ENCODE measurements around the gene TM9SF3.
A peak's percentile ranks its signal among the peaks of the same experiment; 100 is the strongest.

Gene TM9SF3

DNA sequence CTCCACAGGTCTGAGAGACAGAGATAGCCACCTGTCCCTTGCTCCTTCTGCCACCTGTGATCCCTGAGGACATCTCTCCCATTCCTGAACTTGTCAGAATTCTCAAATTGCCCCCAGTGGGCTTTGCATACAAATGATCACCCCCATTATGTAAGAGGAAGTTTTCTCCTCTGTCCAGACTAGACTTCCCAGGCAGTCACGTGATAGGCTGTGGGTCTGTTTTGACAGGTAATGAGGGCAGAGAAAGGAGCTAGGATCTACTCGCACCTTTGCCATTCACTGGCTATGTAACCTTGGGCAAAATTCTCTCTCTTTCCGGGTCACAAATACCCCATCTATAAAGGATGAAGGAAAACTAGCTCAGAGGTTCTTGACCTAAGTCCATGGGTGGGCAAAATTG lies 21.4 kb upstream of the TM9SF3 start:
- TF ChIP-seq Cebpa-rat (IDR thresholded peaks at IDR 0.05): no peak
- H3K4me1 ChIP-seq: peaks cover 0 to 70% (median 55%) of the 10 kb centered on the region in 10 experiments; a peak in 15 of 20 replicates

DNA sequence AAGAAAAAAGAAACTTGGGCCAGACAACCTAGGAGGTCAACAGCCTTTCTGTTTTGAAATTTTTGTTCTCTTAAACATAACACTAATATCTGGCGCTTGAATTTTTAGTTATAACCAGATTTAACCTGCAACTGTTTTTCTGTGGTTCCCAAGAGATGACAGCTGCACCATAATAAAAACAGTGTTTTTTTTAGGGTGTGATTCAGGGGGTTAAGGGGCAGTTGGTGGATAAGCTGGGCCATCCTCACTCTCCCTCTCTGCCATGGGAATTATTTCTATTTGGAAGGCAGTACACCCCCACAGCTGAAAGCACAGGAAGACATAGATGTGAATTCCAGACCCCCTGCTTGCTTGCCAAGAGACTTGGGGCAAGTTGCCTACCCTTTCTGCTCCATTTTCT lies 20.1 kb upstream of the TM9SF3 start:
- peaks cover 100% of the 10 kb centered on the region in 11 experiments for H3K36me3 ChIP-seq
- H3K9ac ChIP-seq: no peak overlapping the region
- H3K27me3 ChIP-seq: no peaks in the 10 kb centered on the region
- H3K4me3 ChIP-seq: no peak overlapping the region
- H4K20me1 ChIP-seq: peaks cover 14 to 100% (median 88%) of the 10 kb centered on the region in 11 experiments; a peak in 18 of 22 replicates
- no peaks in the 10 kb centered on the region for H3K9me3 ChIP-seq (replicated peaks in 1 of 11)
- no peak for TF ChIP-seq Cebpa-rat (IDR thresholded peaks at IDR 0.05)
- H3K4me1 ChIP-seq: peaks cover 0 to 83% (median 68%) of the 10 kb centered on the region in 10 experiments; a peak in 16 of 20 replicates
- H3K27ac ChIP-seq: no peak overlapping the region
- H3K4me2 ChIP-seq: peak overlapping the region in 5 of 11 experiments; percentile 31 to 67 (median 66); a peak in 8 of 22 replicates

More for the DNA sequence above, 21.4 kb upstream of the TM9SF3 start:
- H3K9ac ChIP-seq: no peak overlapping the region
- H3K27me3 ChIP-seq: no peaks in the 10 kb centered on the region
- no peaks in the 10 kb centered on the region for H3K9me3 ChIP-seq (replicated peaks in 1 of 11)
- peaks cover 11 to 100% (median 86%) of the 10 kb centered on the region in 11 experiments; a peak in 18 of 22 replicates for H4K20me1 ChIP-seq
- peak overlapping the region in 7 of 11 experiments; percentile 4 to 67 (median 41); a peak in 11 of 22 replicates for H3K4me2 ChIP-seq
- H3K36me3 ChIP-seq: peaks cover 99 to 100% (median 99%) of the 10 kb centered on the region in 11 experiments
- no peak overlapping the region for H3K4me3 ChIP-seq
- no peak overlapping the region for H3K27ac ChIP-seq

DNA sequence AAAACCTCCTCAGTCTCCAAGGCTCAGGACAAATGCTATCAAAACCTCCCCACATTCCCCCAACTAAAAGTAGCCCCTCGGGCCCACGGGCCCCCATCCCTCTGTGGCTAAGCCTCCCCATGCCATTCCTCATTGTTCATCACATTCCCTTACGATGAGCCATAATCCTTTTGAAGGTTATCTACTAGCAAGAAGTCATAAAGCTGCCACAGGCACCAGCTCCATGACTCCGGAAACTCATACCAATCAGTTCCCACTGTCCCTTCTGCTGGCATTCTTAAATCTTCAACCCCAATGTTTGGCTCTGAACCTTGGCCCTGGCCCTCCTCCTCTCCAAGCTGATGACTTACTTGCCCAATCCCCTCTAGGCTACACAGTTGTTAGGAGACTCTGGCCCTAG lies 19.4 kb upstream of the TM9SF3 start:
- Histone ChIP-seq H3K4me3 (no peak overlapping the region), H3K36me3 (peaks cover 100% of the 10 kb centered on the region in 11 experiments), H3K4me1 (peaks cover 0 to 90% (median 75%) of the 10 kb centered on the region in 10 experiments; a peak in 16 of 20 replicates), H3K9ac (no peak overlapping the region), H3K4me2 (peak overlapping the region in 3 of 11 experiments; percentile 66 to 67 (median 67); a peak in 3 of 22 replicates), H3K27ac (peak overlapping the region in 1 of 11 experiments; percentile 26; a peak in 1 of 22 replicates), H3K9me3 (replicated peaks in 1 of 11) (peaks cover 0 to 2% (median 0%) of the 10 kb centered on the region in 11 experiments; a peak in 1 of 22 replicates), H4K20me1 (peaks cover 14 to 100% (median 85%) of the 10 kb centered on the region in 11 experiments; a peak in 18 of 22 replicates), H3K27me3 (no peaks in the 10 kb centered on the region)
- TF ChIP-seq Cebpa-rat (IDR thresholded peaks at IDR 0.05): no peak

DNA sequence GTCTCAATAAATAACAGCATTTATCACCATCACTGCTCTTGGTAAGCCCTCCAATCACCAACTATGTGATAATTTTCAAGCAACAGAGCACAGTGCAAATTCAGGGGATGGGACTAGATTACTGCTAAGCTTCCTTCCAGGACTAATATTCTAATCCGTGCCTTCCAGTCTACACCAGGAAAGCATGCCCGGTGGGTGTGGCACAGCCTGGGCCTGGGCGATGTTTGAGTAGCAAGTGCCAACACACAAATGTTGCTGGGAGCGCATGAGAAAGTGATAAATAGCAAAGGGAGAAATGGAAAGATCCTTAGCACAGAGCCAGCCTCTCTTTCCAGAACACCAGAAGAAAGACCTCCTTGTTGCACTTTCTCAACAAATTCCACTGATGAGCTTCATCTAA lies 13.5 kb upstream of the TM9SF3 start:
- H4K20me1 ChIP-seq: peaks cover 0 to 98% (median 37%) of the 10 kb centered on the region in 11 experiments; a peak in 17 of 22 replicates
- no peaks in the 10 kb centered on the region for H3K27me3 ChIP-seq
- H3K4me1 ChIP-seq: peaks cover 0 to 72% (median 54%) of the 10 kb centered on the region in 10 experiments; a peak in 18 of 20 replicates
- peaks cover 12 to 59% (median 49%) of the 10 kb centered on the region in 11 experiments; a peak in 21 of 22 replicates for H3K9me3 ChIP-seq (replicated peaks in 1 of 11)
- H3K27ac ChIP-seq: peak overlapping the region in 6 of 11 experiments; percentile 42 to 65 (median 56); a peak in 11 of 22 replicates
- no peak for TF ChIP-seq Cebpa-rat (IDR thresholded peaks at IDR 0.05)
- peak overlapping the region in 3 of 10 experiments; percentile 6 to 35 (median 23); a peak in 3 of 20 replicates for H3K4me3 ChIP-seq
- peak overlapping the region in 6 of 11 experiments; percentile 6 to 55 (median 36); a peak in 8 of 22 replicates for H3K9ac ChIP-seq
- peak overlapping the region in 7 of 11 experiments; percentile 37 to 90 (median 61); a peak in 12 of 22 replicates for H3K4me2 ChIP-seq
- H3K36me3 ChIP-seq: peaks cover 98 to 100% (median 99%) of the 10 kb centered on the region in 11 experiments

DNA sequence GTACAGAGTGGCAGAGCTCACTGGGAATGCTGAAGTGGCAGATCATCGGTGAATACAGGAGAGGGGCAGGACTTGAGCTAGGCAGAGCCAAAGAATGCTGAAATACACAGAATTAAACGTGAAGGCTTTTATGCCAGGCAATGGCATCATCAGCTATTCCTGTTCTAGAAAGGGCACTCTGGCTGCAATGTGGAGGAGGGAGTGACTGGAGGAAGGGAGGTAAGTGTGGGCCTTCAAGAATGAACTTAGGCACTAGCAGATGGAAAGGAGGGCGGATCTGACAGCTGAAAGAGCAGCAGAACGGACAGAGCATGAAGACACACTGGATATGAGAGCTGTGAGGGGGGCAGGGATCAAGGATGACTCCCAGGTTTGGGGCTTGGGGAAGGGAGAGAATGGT lies 12.0 kb upstream of the TM9SF3 start:
- H3K4me3 ChIP-seq: no peak overlapping the region; a peak in 1 of 20 replicates
- H3K4me1 ChIP-seq: peaks cover 10 to 61% (median 41%) of the 10 kb centered on the region in 10 experiments
- H3K9ac ChIP-seq: no peak overlapping the region
- H3K36me3 ChIP-seq: peaks cover 98 to 100% (median 99%) of the 10 kb centered on the region in 11 experiments
- TF ChIP-seq Cebpa-rat (IDR thresholded peaks at IDR 0.05): no peak
- no peaks in the 10 kb centered on the region for H3K27me3 ChIP-seq
- H3K4me2 ChIP-seq: peak overlapping the region in 2 of 11 experiments; percentile 1 to 82; a peak in 2 of 22 replicates
- H3K9me3 ChIP-seq (replicated peaks in 1 of 11): peaks cover 27 to 74% (median 64%) of the 10 kb centered on the region in 11 experiments; a peak in 21 of 22 replicates
- peaks cover 0 to 98% (median 23%) of the 10 kb centered on the region in 11 experiments; a peak in 16 of 22 replicates for H4K20me1 ChIP-seq
- H3K27ac ChIP-seq: no peak overlapping the region

GRCh38 chr10:96596422-96597407 lies 9.9 kb upstream of the TM9SF3 start:
- H3K4me2 ChIP-seq: no peak overlapping the region
- H3K9me3 ChIP-seq (replicated peaks in 1 of 11): peaks cover 35 to 88% (median 72%) of the 10 kb centered on the region in 11 experiments; a peak in 21 of 22 replicates
- H4K20me1 ChIP-seq: peaks cover 0 to 98% (median 8%) of the 10 kb centered on the region in 11 experiments; a peak in 13 of 22 replicates
- H3K27me3 ChIP-seq: no peaks in the 10 kb centered on the region
- H3K36me3 ChIP-seq: peaks cover 90 to 97% (median 92%) of the 10 kb centered on the region in 11 experiments
- H3K9ac ChIP-seq: no peak overlapping the region
- 0 out of 20 replicates have a peak overlapping the region, but pooled peaks of 1 of the 10 experiments have one; percentile 6 for H3K4me3 ChIP-seq
- TF ChIP-seq Cebpa-rat (IDR thresholded peaks at IDR 0.05): no peak
- peaks cover 32 to 61% (median 49%) of the 10 kb centered on the region in 10 experiments for H3K4me1 ChIP-seq
- no peak overlapping the region for H3K27ac ChIP-seq

GRCh38 chr10:96595741-96596140 lies 8.9 kb upstream of the TM9SF3 start:
- Histone ChIP-seq H3K4me2 (no peak overlapping the region), H3K4me1 (peaks cover 34 to 67% (median 49%) of the 10 kb centered on the region in 10 experiments)

DNA sequence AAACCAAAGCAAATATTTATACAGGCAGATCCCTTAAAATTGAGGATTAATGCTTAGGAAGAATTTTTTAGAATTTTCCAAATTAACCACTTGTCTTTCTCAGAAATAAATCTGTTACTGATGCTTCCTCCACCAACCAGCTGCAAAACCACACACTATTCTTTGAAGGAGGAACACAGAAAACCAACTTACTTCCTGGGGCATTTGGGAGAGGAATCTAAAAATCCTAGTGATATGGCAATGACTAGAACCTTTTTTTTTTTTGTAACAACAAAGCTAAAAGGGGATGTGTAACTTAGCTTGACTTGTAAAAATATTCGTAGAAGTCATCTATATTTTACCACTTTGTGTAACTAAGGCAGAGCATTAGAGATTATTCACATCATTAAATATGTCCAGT lies 5.1 kb upstream of the TM9SF3 start:
- peaks cover 44 to 63% (median 52%) of the 10 kb centered on the region in 11 experiments for H3K36me3 ChIP-seq
- peaks cover 64 to 92% (median 68%) of the 10 kb centered on the region in 10 experiments for H3K4me1 ChIP-seq
- H3K9ac ChIP-seq: peak overlapping the region in 5 of 11 experiments; percentile 10 to 47 (median 20); a peak in 3 of 22 replicates
- 0 out of 20 replicates have a peak overlapping the region, but pooled peaks of 3 of the 10 experiments have one; percentile 20 to 27 (median 27) for H3K4me3 ChIP-seq
- peaks cover 35 to 45% (median 39%) of the 10 kb centered on the region in 11 experiments; a peak in 21 of 22 replicates for H3K9me3 ChIP-seq (replicated peaks in 1 of 11)
- no peaks in the 10 kb centered on the region for H3K27me3 ChIP-seq
- H4K20me1 ChIP-seq: peaks cover 0 to 66% (median 5%) of the 10 kb centered on the region in 11 experiments; a peak in 9 of 22 replicates
- peak overlapping the region in 10 of 11 experiments; percentile 8 to 98 (median 56); a peak in 18 of 22 replicates for H3K27ac ChIP-seq
- TF ChIP-seq Cebpa-rat (IDR thresholded peaks at IDR 0.05): no peak
- H3K4me2 ChIP-seq: peak overlapping the region; percentile 87 to 95 (median 91)

More at GRCh38 chr10:96595741-96596140, 8.9 kb upstream of the TM9SF3 start:
- H3K4me3 ChIP-seq: peak overlapping the region in 2 of 10 experiments; percentile 2 to 6; a peak in 1 of 20 replicates
- H3K9ac ChIP-seq: no peak overlapping the region
- no peaks in the 10 kb centered on the region for H3K27me3 ChIP-seq
- H3K27ac ChIP-seq: no peak overlapping the region
- no peak for TF ChIP-seq Cebpa-rat (IDR thresholded peaks at IDR 0.05)
- peaks cover 35 to 81% (median 72%) of the 10 kb centered on the region in 11 experiments; a peak in 21 of 22 replicates for H3K9me3 ChIP-seq (replicated peaks in 1 of 11)
- peaks cover 81 to 97% (median 88%) of the 10 kb centered on the region in 11 experiments for H3K36me3 ChIP-seq
- peaks cover 0 to 98% (median 5%) of the 10 kb centered on the region in 11 experiments; a peak in 10 of 22 replicates for H4K20me1 ChIP-seq
